Measurements from ENCODE around the gene STPG3. TPM values are rescaled to one million over a fixed set of nuclear protein-coding genes. Genes with fewer than 3 reads are reported as not detected.
"Not testable (repeated sequence)": the region's sequence is repeated elsewhere in the genome, so short reads cannot be mapped to it uniquely, and the experiment has no call there.

STPG3 gene
- total RNA-seq, 2 donors from 2014 or later: 0.63 TPM; not detected in 1

GRCh38 chr9:137241490-137242268, 9.4 kb upstream of the STPG3 start:
- DNase-seq: peak; percentile 75 to 77
- Mint-ChIP-seq H3K27ac (peak overlapping the region; percentile 93), H3K4me3 (peak overlapping the region; percentile 88 to 91)

DNA sequence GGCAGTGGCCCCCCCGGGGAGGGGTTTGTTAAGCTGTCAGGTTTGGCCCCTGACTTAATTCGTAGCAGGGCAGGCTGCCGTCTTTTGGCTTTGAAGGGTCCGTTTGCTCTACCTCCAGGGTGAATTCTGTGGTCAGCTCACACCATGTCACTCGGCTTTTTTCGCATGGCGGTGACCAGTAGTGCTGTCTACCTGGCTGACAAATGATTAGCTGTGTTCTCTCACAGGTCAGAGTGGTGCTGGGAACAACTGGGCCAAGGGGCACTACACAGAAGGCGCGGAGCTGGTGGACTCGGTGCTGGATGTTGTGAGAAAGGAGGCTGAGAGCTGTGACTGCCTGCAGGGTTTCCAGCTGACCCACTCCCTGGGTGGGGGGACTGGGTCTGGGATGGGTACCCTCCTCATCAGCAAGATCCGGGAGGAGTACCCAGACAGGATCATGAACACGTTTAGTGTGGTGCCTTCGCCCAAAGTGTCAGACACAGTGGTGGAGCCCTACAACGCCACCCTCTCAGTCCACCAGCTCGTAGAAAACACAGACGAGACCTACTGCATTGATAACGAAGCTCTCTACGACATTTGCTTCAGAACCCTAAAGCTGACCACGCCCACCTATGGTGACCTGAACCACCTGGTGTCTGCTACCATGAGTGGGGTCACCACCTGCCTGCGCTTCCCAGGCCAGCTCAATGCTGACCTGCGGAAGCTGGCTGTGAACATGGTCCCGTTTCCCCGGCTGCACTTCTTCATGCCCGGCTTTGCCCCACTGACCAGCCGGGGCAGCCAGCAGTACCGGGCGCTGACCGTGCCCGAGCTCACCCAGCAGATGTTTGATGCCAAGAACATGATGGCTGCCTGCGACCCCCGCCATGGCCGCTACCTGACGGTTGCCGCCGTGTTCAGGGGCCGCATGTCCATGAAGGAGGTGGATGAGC, 8.6 kb upstream of the STPG3 start:
- Mint-ChIP-seq H3K27ac (peak overlapping the region; percentile 93), H3K9me3 (no peaks in the 10 kb centered on the region), H3K4me3 (peak overlapping the region; percentile 85 to 88), H3K36me3 (ENCODE audit: insufficient read depth in 2 of 2) (peaks cover 9 to 11% of the 10 kb centered on the region in 2 donors), H3K4me1 (ENCODE audit: low read depth) (peaks cover 32% of the 10 kb centered on the region), H3K27me3 (ENCODE audit: low read depth) (no peaks in the 10 kb centered on the region)
- DNase-seq (no peak), ATAC-seq (replicated peaks in 1 of 2) (no peak)

More at GRCh38 chr9:137241490-137242268, 9.4 kb upstream of the STPG3 start:
- H3K9me3 Mint-ChIP-seq: no peaks in the 10 kb centered on the region
- H3K27me3 Mint-ChIP-seq (ENCODE audit: low read depth): no peaks in the 10 kb centered on the region
- peak; percentile 24 to 26 for ATAC-seq (replicated peaks in 1 of 2)
- H3K4me1 Mint-ChIP-seq (ENCODE audit: low read depth): peaks cover 32% of the 10 kb centered on the region
- peaks cover 9 to 11% of the 10 kb centered on the region in 2 donors for H3K36me3 Mint-ChIP-seq (ENCODE audit: insufficient read depth in 2 of 2)

GRCh38 chr9:137243266-137243625, 7.8 kb upstream of the STPG3 start:
- peak overlapping the region; percentile 85 to 88 for H3K4me3 Mint-ChIP-seq
- H3K27me3 Mint-ChIP-seq (ENCODE audit: low read depth); DNase-seq; ATAC-seq (replicated peaks in 1 of 2); H3K9me3 Mint-ChIP-seq: not testable (repeated sequence)
- peaks cover 32% of the 10 kb centered on the region for H3K4me1 Mint-ChIP-seq (ENCODE audit: low read depth)
- H3K27ac Mint-ChIP-seq: peak overlapping the region; percentile 93
- H3K36me3 Mint-ChIP-seq (ENCODE audit: insufficient read depth in 2 of 2): peaks cover 9 to 11% of the 10 kb centered on the region in 2 donors

DNA sequence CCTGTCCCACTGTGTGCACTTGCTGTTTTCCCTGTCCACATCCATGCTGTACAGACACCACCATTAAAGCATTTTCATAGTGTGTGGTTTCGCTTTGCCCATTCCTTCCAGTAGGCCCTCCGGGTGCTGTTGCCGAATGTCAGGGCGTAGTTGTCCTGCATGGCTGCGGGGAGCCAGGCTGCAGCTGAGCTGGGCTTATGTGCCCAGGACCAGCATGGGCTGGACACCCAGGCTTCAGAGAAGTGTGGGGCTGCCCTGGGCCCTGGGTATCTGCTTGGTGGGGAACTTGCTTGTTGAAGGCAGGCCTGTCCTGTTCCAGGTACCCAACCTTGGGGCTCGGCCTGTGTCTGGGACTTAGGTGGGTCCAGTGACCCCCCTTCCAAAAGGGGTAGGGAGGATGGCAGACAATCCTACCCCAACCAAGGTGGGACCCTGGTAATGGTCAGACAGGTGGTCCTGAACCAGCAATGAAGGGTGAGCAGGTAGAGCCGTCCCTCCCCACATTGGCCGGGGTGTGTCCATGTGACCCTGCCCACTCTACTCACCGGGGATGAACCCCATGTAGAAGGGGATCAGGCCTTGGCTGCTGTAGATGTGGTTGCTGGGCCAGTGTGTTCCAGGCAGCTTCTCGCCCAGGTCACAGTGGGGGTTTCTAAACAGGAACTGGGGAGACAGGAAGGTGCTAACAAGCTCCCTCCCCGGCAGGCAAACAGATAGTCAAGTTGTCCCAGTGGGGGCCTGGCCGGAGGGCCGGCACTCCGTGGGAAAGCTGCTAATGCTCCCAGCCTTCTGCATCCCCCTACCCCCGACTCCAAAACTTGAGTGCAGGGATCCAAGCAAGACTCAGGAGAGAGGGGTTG, 7.2 kb upstream of the STPG3 start:
- Mint-ChIP-seq H3K36me3 (ENCODE audit: insufficient read depth in 2 of 2) (peaks cover 9 to 11% of the 10 kb centered on the region in 2 donors), H3K4me3 (peak overlapping the region; percentile 41 to 85), H3K9me3 (no peaks in the 10 kb centered on the region), H3K27ac (peak overlapping the region; percentile 28), H3K4me1 (ENCODE audit: low read depth) (peaks cover 29% of the 10 kb centered on the region), H3K27me3 (ENCODE audit: low read depth) (no peaks in the 10 kb centered on the region)
- no peak for DNase-seq
- ATAC-seq (replicated peaks in 1 of 2): no peak

DNA sequence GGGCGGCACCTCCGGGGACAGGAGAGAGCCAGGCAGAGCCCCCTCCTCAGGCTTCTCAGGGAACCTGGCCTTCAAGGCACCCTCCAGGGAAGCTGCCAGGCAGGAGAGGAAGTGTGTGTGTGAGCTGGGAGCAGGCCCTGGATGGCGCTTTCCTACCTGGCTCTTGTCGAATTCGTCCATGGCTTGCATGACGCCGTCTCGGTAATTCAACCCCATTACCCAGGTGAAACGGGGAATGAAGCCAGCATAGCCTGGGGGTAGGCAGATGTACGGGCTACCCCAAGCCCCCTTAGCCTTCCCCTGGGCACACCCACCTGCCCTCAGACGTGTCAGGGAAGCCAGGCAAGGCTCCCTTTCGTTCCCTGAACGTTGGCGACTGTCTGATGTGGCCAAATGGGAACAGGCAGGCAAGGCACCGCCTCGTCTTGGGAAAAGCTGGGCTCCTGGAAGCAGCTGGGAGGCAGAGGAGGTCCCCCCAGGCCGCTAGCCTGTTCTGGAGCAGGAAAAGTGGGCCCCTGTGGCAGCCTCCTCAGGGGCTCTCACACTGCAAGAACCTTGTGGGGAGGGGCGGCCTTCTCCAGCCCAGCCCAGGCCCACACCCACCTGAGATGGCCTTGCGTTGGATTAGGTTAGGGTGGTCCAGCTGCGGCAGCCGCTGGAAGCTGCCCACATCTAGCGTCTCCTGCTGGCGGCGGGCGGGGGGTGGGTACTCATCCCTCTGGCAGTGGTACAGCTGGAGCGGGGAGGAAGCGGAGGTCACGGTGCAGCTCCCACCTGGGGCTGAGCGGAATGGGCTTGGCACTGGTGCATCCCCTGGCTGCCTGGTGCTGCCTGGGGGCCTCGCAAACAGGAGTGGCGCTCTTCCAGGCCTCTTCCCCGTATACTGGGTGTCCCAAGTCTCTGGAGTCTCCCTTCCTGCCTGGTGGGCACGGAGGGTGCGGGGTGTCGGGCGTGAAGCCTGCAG, 6.3 kb upstream of the STPG3 start:
- no peak for ATAC-seq (replicated peaks in 1 of 2)

GRCh38 chr9:137245450-137246421, 5.3 kb upstream of the STPG3 start:
- no peaks in the 10 kb centered on the region for H3K9me3 Mint-ChIP-seq
- peak in 1 of 2 donors; percentile 0 for ATAC-seq (replicated peaks in 1 of 2)
- H3K36me3 Mint-ChIP-seq (ENCODE audit: insufficient read depth in 2 of 2): peaks cover 9 to 11% of the 10 kb centered on the region in 2 donors
- H3K4me1 Mint-ChIP-seq (ENCODE audit: low read depth): peaks cover 24% of the 10 kb centered on the region
- H3K27ac Mint-ChIP-seq: peak overlapping the region; percentile 54
- no peak overlapping the region for H3K4me3 Mint-ChIP-seq
- no peak for DNase-seq
- no peaks in the 10 kb centered on the region for H3K27me3 Mint-ChIP-seq (ENCODE audit: low read depth)

More for the DNA sequence above, 6.3 kb upstream of the STPG3 start:
- H3K36me3 Mint-ChIP-seq (ENCODE audit: insufficient read depth in 2 of 2): peaks cover 9 to 11% of the 10 kb centered on the region in 2 donors
- peaks cover 24% of the 10 kb centered on the region for H3K4me1 Mint-ChIP-seq (ENCODE audit: low read depth)
- H3K4me3 Mint-ChIP-seq: peak overlapping the region in 1 of 2 donors; percentile 41
- H3K27me3 Mint-ChIP-seq (ENCODE audit: low read depth): no peaks in the 10 kb centered on the region
- H3K27ac Mint-ChIP-seq: peak overlapping the region; percentile 54
- peak in 1 of 2 donors; percentile 29 for DNase-seq
- H3K9me3 Mint-ChIP-seq: no peaks in the 10 kb centered on the region

GRCh38 chr9:137247135-137247915, 3.8 kb upstream of the STPG3 start:
- Mint-ChIP-seq H3K9me3 (no peaks in the 10 kb centered on the region), H3K4me1 (ENCODE audit: low read depth) (peaks cover 21% of the 10 kb centered on the region), H3K27ac (no peak overlapping the region), H3K4me3 (no peak overlapping the region), H3K36me3 (ENCODE audit: insufficient read depth in 2 of 2) (peaks cover 5 to 7% of the 10 kb centered on the region in 2 donors), H3K27me3 (ENCODE audit: low read depth) (no peaks in the 10 kb centered on the region)
- DNase-seq (no peak), ATAC-seq (replicated peaks in 1 of 2) (peak in 1 of 2 donors; percentile 3)

- peaks cover 16% of the 10 kb centered on the region for H3K4me1 Mint-ChIP-seq (ENCODE audit: low read depth)
- H3K9me3 Mint-ChIP-seq: no peaks in the 10 kb centered on the region
- no peaks in the 10 kb centered on the region for H3K27me3 Mint-ChIP-seq (ENCODE audit: low read depth)
- ATAC-seq (replicated peaks in 1 of 2) (no peak), DNase-seq (no peak)
- H3K4me3 Mint-ChIP-seq: no peak overlapping the region
- H3K27ac Mint-ChIP-seq: no peak overlapping the region
- H3K36me3 Mint-ChIP-seq (ENCODE audit: insufficient read depth in 2 of 2): peaks cover 2% of the 10 kb centered on the region in 2 donors
Observed at GRCh38 chr9:137247916-137248175, 3.2 kb upstream of the STPG3 start.

- Mint-ChIP-seq H3K27ac (no peak overlapping the region), H3K27me3 (ENCODE audit: low read depth) (no peaks in the 10 kb centered on the region), H3K36me3 (ENCODE audit: insufficient read depth in 2 of 2) (no peaks in the 10 kb centered on the region), H3K4me3 (no peak overlapping the region), H3K9me3 (no peaks in the 10 kb centered on the region), H3K4me1 (ENCODE audit: low read depth) (peaks cover 6% of the 10 kb centered on the region)
- ATAC-seq (replicated peaks in 1 of 2) (no peak), DNase-seq (no peak)
Observed at GRCh38 chr9:137250329-137251193, 525 bp upstream of the STPG3 start.
